ENCODE data around the gene POU6F2. TPM values are rescaled to one million over a fixed set of nuclear protein-coding genes. Genes with fewer than 3 reads are reported as not detected.

POU6F2 gene, protein sequence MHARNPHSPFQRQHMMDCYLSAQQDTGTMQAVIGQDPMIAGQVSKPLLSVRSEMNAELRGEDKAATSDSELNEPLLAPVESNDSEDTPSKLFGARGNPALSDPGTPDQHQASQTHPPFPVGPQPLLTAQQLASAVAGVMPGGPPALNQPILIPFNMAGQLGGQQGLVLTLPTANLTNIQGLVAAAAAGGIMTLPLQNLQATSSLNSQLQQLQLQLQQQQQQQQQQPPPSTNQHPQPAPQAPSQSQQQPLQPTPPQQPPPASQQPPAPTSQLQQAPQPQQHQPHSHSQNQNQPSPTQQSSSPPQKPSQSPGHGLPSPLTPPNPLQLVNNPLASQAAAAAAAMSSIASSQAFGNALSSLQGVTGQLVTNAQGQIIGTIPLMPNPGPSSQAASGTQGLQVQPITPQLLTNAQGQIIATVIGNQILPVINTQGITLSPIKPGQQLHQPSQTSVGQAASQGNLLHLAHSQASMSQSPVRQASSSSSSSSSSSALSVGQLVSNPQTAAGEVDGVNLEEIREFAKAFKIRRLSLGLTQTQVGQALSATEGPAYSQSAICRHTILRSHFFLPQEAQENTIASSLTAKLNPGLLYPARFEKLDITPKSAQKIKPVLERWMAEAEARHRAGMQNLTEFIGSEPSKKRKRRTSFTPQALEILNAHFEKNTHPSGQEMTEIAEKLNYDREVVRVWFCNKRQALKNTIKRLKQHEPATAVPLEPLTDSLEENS
- not detected in 2 replicates for total RNA-seq

DNA sequence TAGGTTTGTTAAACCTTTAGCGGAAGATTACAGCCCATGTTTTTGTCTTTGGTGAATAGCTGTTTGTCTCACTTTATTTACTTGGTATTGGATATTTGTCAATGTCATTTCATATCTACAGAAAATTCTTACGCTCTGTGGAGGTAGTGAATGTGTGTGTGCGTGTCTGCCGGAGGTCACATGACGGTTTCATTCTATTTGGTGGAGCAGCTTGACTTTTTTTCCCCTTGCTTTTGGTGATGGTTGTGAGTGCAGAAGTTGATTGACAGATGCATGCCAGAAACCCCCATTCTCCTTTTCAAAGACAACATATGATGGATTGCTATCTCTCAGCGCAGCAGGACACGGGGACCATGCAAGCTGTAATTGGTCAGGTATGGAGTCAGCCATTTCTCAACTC is at the start of gene POU6F2:
TSS of gene POU6F2 (plus strand) at position 225 of the 400 bp plus-strand sequence. CDS start at position 270, 45 bp downstream.

Other genes starting within 250 kb of the POU6F2 start
- 88.0 and 115 TPM in 2 replicates for gene VPS41, start 68.7 kb upstream of the POU6F2 start, total RNA-seq